ENCODE data around the gene STS.

- no peak for TF ChIP-seq CTCF (IDR thresholded peaks at IDR 0.05; ENCODE audit: insufficient read depth, low read depth, low read length)
- no peak for TF ChIP-seq EZH2 (IDR thresholded peaks at IDR 0.05; ENCODE audit: insufficient read depth, low read length)
Observed at GRCh38 chrX:7147413-7147977, at the start of gene STS.

Data from astrocyte (in vitro differentiated cells and primary cell).